ENCODE results near the gene APBA3.

APBA3 gene, protein sequence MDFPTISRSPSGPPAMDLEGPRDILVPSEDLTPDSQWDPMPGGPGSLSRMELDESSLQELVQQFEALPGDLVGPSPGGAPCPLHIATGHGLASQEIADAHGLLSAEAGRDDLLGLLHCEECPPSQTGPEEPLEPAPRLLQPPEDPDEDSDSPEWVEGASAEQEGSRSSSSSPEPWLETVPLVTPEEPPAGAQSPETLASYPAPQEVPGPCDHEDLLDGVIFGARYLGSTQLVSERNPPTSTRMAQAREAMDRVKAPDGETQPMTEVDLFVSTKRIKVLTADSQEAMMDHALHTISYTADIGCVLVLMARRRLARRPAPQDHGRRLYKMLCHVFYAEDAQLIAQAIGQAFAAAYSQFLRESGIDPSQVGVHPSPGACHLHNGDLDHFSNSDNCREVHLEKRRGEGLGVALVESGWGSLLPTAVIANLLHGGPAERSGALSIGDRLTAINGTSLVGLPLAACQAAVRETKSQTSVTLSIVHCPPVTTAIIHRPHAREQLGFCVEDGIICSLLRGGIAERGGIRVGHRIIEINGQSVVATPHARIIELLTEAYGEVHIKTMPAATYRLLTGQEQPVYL

DNA sequence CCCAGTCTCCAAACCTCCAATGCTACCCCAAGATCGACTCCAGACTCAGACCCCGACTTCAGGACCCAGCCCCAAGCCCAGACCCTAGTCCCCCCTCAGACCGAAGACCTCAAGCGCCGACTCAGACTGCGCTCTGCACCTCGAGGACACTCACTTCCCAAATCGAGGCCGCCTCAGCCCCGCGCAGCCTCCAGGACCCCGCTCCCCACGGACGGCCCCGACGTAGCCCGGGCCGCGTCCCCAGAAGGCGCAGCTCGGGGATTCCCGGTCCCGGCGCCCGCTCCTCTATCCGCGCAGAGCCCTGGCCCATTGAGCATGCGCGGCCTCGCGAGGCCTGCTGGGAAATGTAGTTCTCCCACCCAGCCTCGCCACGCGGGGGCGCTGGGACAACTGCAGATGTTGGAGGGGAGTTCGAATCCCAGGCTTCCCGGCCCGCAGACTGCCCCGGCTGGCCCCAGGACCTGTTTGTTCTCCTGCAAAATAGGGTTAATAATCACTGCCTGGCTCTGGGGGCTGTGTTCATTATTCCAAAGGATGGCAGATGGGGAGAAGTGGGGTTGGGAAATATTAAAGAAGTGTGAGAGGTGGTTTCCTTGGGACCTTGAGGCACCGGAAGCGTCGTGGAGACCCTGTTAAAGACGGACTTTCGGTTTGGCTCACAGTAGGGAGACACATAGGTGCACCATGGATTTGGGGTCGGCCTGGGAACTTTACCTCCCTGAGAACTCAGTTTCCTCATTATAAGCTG, at the start of gene APBA3:
APBA3 (minus strand) TSS at position 311 of the 748 bp plus-strand sequence. CDS start 1,428 bp downstream, outside the sequence.
- DNase-seq (ENCODE audit: extremely low spot score) = peak; percentile 97
- ChIA-PET POLR2A (no interaction called here), CTCF (interaction anchor here (0.6 to 2.6 kb wide), 7 partner anchors 8 to 223 kb away, joined by 3 to 19 read pairs (median 4); partner anchors contain the start of genes EEF2 and RAX2)
- TF ChIP-seq, protein P1, sequence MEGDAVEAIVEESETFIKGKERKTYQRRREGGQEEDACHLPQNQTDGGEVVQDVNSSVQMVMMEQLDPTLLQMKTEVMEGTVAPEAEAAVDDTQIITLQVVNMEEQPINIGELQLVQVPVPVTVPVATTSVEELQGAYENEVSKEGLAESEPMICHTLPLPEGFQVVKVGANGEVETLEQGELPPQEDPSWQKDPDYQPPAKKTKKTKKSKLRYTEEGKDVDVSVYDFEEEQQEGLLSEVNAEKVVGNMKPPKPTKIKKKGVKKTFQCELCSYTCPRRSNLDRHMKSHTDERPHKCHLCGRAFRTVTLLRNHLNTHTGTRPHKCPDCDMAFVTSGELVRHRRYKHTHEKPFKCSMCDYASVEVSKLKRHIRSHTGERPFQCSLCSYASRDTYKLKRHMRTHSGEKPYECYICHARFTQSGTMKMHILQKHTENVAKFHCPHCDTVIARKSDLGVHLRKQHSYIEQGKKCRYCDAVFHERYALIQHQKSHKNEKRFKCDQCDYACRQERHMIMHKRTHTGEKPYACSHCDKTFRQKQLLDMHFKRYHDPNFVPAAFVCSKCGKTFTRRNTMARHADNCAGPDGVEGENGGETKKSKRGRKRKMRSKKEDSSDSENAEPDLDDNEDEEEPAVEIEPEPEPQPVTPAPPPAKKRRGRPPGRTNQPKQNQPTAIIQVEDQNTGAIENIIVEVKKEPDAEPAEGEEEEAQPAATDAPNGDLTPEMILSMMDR (IDR thresholded peaks at IDR 0.05; ENCODE audit: control extremely low read depth, extremely low read depth, low read depth, missing control alignments) = peak; percentile 88

DNA sequence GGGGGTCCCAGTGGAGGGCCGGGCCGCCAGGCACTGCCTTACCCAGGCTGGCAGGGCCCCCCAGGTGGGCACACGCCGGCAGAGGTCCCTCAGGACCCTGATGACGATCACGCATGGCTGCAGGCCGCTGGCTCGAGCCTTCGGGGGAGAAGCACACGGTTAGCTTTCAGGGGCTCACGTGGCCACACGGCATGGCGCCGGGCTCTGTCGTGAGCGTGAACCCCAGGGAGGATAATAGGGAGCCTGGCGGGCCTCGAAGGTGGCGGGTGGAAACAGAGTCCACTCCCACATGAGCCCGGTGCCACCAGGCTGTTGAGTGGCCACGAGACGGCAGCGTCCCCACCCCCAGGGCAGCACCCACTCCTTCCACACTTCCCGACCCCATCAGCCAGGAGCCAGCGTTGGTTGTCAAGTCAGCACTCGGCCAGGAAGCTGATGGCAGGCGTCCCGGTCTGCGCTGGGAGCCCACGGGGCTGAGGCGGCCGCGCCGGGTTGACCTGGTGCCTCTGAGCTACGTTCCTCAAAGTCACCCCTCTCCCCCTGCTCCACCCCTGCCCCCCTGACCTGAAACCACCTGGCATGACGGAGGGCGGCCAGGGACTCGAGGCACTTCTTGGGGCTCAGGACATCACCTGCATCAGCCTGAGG, 49.3 kb upstream of the APBA3 start:
- DNase-seq (ENCODE audit: extremely low spot score) = no peak
- CTCF ChIA-PET = no interaction called here
- POLR2A ChIA-PET = no interaction called here
- TF ChIP-seq, protein P1 (IDR thresholded peaks at IDR 0.05; ENCODE audit: control extremely low read depth, extremely low read depth, low read depth, missing control alignments) = no peak

DNA sequence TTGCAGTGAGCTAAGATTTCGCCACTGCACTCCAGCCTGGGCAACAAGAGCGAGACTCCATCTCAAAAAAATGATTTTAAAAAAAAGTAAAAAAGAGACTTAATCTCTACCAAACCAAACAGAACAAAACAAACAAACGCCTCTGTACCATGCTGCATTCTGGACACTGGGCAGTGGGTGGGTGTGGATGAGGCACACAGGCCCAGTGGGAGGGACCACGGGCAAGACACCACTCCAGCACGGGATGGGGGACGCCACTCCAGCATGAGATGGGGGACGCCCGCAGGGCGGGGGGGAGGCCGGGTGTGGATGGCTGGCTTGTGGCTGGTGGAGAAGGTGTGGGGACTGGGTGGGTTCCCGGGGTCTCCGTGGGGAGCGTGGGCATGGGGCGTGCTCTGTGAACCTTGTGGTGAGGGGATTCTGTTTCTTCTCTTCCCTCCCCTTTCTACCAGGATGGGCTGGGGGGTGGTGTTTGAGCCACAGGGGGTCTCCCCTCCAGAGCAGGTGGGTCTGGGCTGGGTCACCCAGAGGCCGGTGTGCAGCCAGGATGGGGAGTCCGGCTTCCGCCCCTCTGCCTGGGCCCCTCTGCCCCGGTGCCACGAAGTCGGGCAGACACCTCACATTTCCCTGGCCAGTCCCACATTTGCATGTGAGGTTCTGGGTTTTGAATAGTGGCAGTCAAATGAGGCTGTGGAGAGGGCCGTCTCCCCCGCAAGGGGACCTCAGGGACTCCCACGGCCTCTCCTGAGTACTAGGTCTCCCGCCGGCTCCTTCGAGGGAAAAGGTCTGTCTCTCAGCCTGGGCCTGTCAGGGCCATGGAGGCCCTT, 48.6 kb upstream of the APBA3 start:
- DNase-seq (ENCODE audit: extremely low spot score) = peak; percentile 65
- ChIA-PET POLR2A (no interaction called here), CTCF (no interaction called here)
- TF ChIP-seq, protein P1 (IDR thresholded peaks at IDR 0.05; ENCODE audit: control extremely low read depth, extremely low read depth, low read depth, missing control alignments) = no peak

DNA sequence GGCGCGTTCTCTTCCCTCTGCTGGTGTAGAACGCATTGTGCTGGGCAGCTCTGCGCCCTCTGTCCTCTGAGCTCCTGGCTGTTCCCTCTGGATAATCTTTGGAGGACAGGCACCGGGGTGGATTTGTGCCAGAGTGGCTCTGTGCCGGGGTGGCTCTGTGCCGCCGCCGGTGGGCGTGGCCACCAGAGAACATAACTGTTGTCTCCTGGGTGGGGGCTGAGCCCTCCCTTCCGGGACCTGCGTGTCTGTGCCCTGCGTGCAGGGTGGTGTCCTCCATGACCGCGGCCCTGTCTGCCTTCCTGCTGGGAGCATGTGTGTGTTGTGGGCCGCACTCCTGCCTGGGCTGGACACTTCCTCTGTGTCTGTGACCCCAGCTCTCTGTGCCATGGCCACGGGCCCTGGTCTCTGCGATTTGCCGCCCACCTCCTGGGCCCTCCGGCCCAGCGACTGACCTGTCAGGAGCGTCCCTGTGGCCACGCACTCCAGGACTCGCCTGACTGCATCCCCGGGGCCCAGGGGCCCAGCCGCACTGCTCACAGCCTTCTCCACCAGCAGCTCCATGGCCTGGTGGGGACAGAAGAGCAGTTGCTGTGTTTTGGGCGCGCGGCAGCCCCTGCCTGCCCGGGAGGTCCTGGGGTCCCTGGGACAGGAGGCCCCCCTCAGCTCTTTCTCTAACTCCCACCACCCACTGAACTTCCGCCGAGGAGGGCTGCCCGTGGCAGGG, 47.1 kb upstream of the APBA3 start:
- CTCF ChIA-PET = no interaction called here
- POLR2A ChIA-PET = no interaction called here
- TF ChIP-seq, protein P1 (IDR thresholded peaks at IDR 0.05; ENCODE audit: control extremely low read depth, extremely low read depth, low read depth, missing control alignments) = no peak
- no peak for DNase-seq (ENCODE audit: extremely low spot score)

DNA sequence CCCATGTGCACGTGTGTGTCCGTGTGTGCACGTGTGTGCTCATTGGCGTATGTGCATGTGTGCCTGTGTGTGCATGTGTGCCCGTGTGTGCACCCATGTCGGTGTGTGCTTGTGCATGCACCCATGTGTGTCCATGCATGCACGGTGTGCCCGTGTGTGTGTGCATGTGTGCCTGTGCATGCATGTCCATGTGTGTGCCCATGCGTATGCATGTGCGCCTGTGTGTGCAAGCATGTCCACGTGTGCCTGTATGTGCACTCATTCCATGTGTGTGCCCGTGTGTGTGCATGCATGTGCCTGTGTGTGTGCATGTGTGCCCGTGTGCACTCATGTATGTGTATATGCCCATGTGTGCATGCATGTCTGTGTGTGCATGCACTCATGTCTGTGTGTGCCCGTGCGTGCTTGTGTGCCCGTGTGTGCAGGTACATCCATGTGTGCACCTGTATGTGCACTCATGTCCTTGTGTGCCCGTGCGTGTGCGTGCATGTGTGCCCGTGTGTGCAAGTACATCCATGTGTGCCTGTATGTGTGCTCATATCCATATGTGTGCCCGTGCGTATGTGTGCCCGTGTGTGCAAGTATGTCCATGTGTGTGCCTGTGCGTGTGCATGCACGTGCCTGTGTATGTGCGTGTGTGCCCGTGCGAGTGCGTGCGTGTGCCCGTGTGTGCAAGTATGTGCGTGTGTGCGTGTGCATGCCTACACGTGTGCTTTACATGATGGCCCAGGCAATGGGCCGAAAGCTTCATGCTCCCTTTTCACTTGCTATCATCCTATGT, 46.3 kb upstream of the APBA3 start:
- ChIA-PET CTCF (no interaction called here), POLR2A (no interaction called here)
- no peak for DNase-seq (ENCODE audit: extremely low spot score)
- TF ChIP-seq, protein P1 (IDR thresholded peaks at IDR 0.05; ENCODE audit: control extremely low read depth, extremely low read depth, low read depth, missing control alignments) = no peak
